CD4-positive, CD25-positive, alpha-beta regulatory T cell (primary cell): ENCODE data around the gene NKX6-1. TPM values are rescaled to one million over a fixed set of nuclear protein-coding genes. Genes with fewer than 3 reads are reported as not detected.

Source experiments
- ATAC-seq, 2 donors: fragments of 150-1000 bp; cut with Tn5 transposase; one replicate each; pipeline ENCODE4 v1.10.0; 2021; ENCODE audit warnings: low read depth in 2 of 2, moderate number of reproducible peaks in 2 of 2, moderate library complexity in 1 of 2
- DNase-seq, 3 donors: peaks; one replicate each; pipeline versions ENCODE4 v3.0.0 to v3.0.0-alpha.2; 2012 to 2022; ENCODE audit warnings: mixed read lengths in 1 of 3
- H3K27ac ChIP-seq: one replicate; pipeline ENCODE4 v1.7.0; 2013; ENCODE audit warnings: mild to moderate bottlenecking, low read length; ENCODE audit not compliant: insufficient read depth, poor library complexity, severe bottlenecking
- H3K27me3 ChIP-seq: one replicate; pipeline ENCODE4 v1.7.0; 2013; ENCODE audit warnings: low read length; ENCODE audit not compliant: control insufficient read depth, insufficient read depth
- H3K36me3 ChIP-seq: one replicate; pipeline ENCODE4 v1.7.0; 2013; ENCODE audit warnings: mild to moderate bottlenecking, low read length, moderate library complexity; ENCODE audit not compliant: control insufficient read depth, insufficient read depth
- H3K4me1 ChIP-seq: 2 replicates; pipeline ENCODE4 v1.7.0; 2013; ENCODE audit warnings: mild to moderate bottlenecking, low read length; ENCODE audit not compliant: insufficient read depth, control insufficient read depth, poor library complexity, severe bottlenecking
- H3K4me3 ChIP-seq: one replicate; pipeline ENCODE4 v1.7.0; 2013; ENCODE audit warnings: low read depth, mild to moderate bottlenecking, low read length, moderate library complexity
- H3K9me3 ChIP-seq, 2 experiments: 1 replicate in 1 of 2; 2 replicates in 1 of 2; pipeline ENCODE4 v1.7.0; 2013; ENCODE audit warnings: low read length in 2 of 2, mild to moderate bottlenecking in 1 of 2, moderate library complexity in 1 of 2; ENCODE audit not compliant: control insufficient read depth in 2 of 2
- H3K27ac Mint-ChIP-seq, 3 donors: one replicate each; pipeline ENCODE4 v1.8.0; 2020 to 2022; ENCODE audit warnings: mild to moderate bottlenecking in 3 of 3, mixed read lengths in 3 of 3, moderate library complexity in 2 of 3
- H3K27me3 Mint-ChIP-seq: one replicate; pipeline ENCODE4 v1.8.0; 2022; ENCODE audit warnings: mild to moderate bottlenecking, mixed read lengths
- H3K36me3 Mint-ChIP-seq: one replicate; pipeline ENCODE4 v1.8.0; 2020; ENCODE audit warnings: mixed read lengths
- H3K4me1 Mint-ChIP-seq, 4 donors: one replicate each; pipeline ENCODE4 v1.8.0; 2020 to 2022; ENCODE audit warnings: mixed read lengths in 4 of 4, mild to moderate bottlenecking in 1 of 4
- H3K4me3 Mint-ChIP-seq, 4 donors: one replicate each; pipeline ENCODE4 v1.8.0; 2020 to 2022; ENCODE audit warnings: mild to moderate bottlenecking in 4 of 4, mixed read lengths in 4 of 4, moderate library complexity in 3 of 4
- H3K9me3 Mint-ChIP-seq, 7 donors: one replicate each; pipeline ENCODE4 v1.8.0; 2020 to 2022; ENCODE audit warnings: mixed read lengths in 7 of 7, mild to moderate bottlenecking in 3 of 7, moderate library complexity in 2 of 7
- polyA plus RNA-seq, 4 donors: library from polyadenylated mRNA; unstranded; fragments of 300-500 nt; fragmentation: Illumina TruSeq; gene quantifications; one replicate each; pipeline ENCODE4 v1.2.3, GENCODE V29; 2021
- total RNA-seq: library from RNA; stranded (reverse); gene quantifications from one replicate; pipeline ENCODE4 v1.2.3, GENCODE V29; 2022

The NKX6-1 gene
- total and polyA plus RNA-seq, 5 donors from 2014 or later, result not detected

GRCh38 chr4:84472154-84472553 lies 26.9 kb downstream of the NKX6-1 start:
- no peak overlapping the region for H3K27ac ChIP-seq
- H3K9me3 Mint-ChIP-seq, result peaks cover 0 to 5% (median 0%) of the 10 kb centered on the region in 7 donors
- DNase-seq (no peak), ATAC-seq (no peak)
- no peak overlapping the region for H3K4me3 Mint-ChIP-seq
- no peaks in the 10 kb centered on the region for H3K9me3 ChIP-seq
- H3K27me3 Mint-ChIP-seq, result peaks cover 5% of the 10 kb centered on the region
- no peak overlapping the region for H3K27ac Mint-ChIP-seq
- H3K27me3 ChIP-seq, result no peaks in the 10 kb centered on the region
- no peaks in the 10 kb centered on the region for H3K36me3 ChIP-seq
- H3K4me1 ChIP-seq, result no peaks in the 10 kb centered on the region
- H3K4me3 ChIP-seq, result no peak overlapping the region
- H3K36me3 Mint-ChIP-seq, result no peaks in the 10 kb centered on the region
- no peaks in the 10 kb centered on the region for H3K4me1 Mint-ChIP-seq

- no peak for DNase-seq
- peaks cover 0 to 5% (median 0%) of the 10 kb centered on the region in 7 donors for H3K9me3 Mint-ChIP-seq
- no peak overlapping the region for H3K27ac Mint-ChIP-seq
Measured at GRCh38 chr4:84470204-84470785, 28.8 kb downstream of the NKX6-1 start.

DNA sequence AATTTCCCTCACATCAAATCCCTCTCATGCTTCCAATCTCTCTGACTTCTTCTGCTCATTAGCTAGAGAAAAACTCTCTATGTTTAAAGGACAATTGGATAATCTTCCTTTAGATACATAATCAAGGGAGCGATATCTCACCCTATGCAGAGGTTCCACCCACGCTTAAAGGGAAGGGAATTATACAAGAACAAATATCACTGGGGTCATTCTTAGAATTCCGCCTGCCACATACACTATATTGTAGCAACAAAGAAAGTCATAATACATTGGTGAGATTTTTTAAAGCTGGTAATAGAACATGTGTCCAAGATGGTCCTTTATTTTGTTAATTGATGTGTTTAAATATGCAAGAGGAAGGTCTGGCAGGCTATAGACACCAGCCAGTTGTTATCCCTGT lies 31.5 kb downstream of the NKX6-1 start:
- H3K4me3 ChIP-seq, result no peak overlapping the region
- ATAC-seq, result no peak
- H3K27ac ChIP-seq, result no peak overlapping the region
- no peaks in the 10 kb centered on the region for H3K36me3 ChIP-seq
- peaks cover 2% of the 10 kb centered on the region for H3K27me3 ChIP-seq
- no peak overlapping the region for H3K4me3 Mint-ChIP-seq
- peaks cover 0 to 5% (median 0%) of the 10 kb centered on the region in 7 donors for H3K9me3 Mint-ChIP-seq
- H3K4me1 ChIP-seq, result no peaks in the 10 kb centered on the region
- H3K36me3 Mint-ChIP-seq, result no peaks in the 10 kb centered on the region
- H3K27ac Mint-ChIP-seq, result no peak overlapping the region
- DNase-seq, result no peak
- no peaks in the 10 kb centered on the region for H3K4me1 Mint-ChIP-seq
- no peaks in the 10 kb centered on the region for H3K27me3 Mint-ChIP-seq
- H3K9me3 ChIP-seq, result no peaks in the 10 kb centered on the region

More at GRCh38 chr4:84470204-84470785, 28.8 kb downstream of the NKX6-1 start:
- Histone ChIP-seq H3K4me3 (no peak overlapping the region), H3K4me1 (no peaks in the 10 kb centered on the region), H3K27ac (no peak overlapping the region), H3K9me3 (no peaks in the 10 kb centered on the region), H3K36me3 (no peaks in the 10 kb centered on the region), H3K27me3 (peaks cover 2% of the 10 kb centered on the region)
- no peaks in the 10 kb centered on the region for H3K36me3 Mint-ChIP-seq
- no peaks in the 10 kb centered on the region for H3K4me1 Mint-ChIP-seq
- no peak overlapping the region for H3K4me3 Mint-ChIP-seq
- H3K27me3 Mint-ChIP-seq, result peaks cover 5% of the 10 kb centered on the region
- no peak for ATAC-seq

- peaks cover 15% of the 10 kb centered on the region for H3K27me3 Mint-ChIP-seq
- peaks cover 0 to 2% (median 0%) of the 10 kb centered on the region in 7 donors for H3K9me3 Mint-ChIP-seq
- H3K4me3 ChIP-seq, result no peak overlapping the region
- no peak for ATAC-seq
- H3K4me3 Mint-ChIP-seq, result no peak overlapping the region
- H3K36me3 Mint-ChIP-seq, result no peaks in the 10 kb centered on the region
- no peak overlapping the region for H3K27ac ChIP-seq
- H3K4me1 ChIP-seq, result no peaks in the 10 kb centered on the region
- DNase-seq, result no peak
- no peak overlapping the region for H3K27ac Mint-ChIP-seq
- no peaks in the 10 kb centered on the region for H3K36me3 ChIP-seq
- no peaks in the 10 kb centered on the region for H3K27me3 ChIP-seq
- H3K9me3 ChIP-seq, result no peaks in the 10 kb centered on the region
- no peaks in the 10 kb centered on the region for H3K4me1 Mint-ChIP-seq
Measured at GRCh38 chr4:84459783-84460182, 39.3 kb downstream of the NKX6-1 start.

- ATAC-seq (no peak), DNase-seq (no peak)
- no peak overlapping the region for H3K27ac ChIP-seq
- no peaks in the 10 kb centered on the region for H3K4me1 ChIP-seq
- no peaks in the 10 kb centered on the region for H3K36me3 ChIP-seq
- no peak overlapping the region for H3K4me3 ChIP-seq
- peaks cover 15% of the 10 kb centered on the region for H3K27me3 Mint-ChIP-seq
- H3K36me3 Mint-ChIP-seq, result no peaks in the 10 kb centered on the region
- no peak overlapping the region for H3K4me3 Mint-ChIP-seq
- peaks cover 0 to 2% (median 0%) of the 10 kb centered on the region in 7 donors for H3K9me3 Mint-ChIP-seq
- H3K27me3 ChIP-seq, result peaks cover 2% of the 10 kb centered on the region
- H3K27ac Mint-ChIP-seq, result no peak overlapping the region
- no peaks in the 10 kb centered on the region for H3K9me3 ChIP-seq
- no peaks in the 10 kb centered on the region for H3K4me1 Mint-ChIP-seq
Measured at GRCh38 chr4:84456157-84456556, 42.9 kb downstream of the NKX6-1 start.

DNA sequence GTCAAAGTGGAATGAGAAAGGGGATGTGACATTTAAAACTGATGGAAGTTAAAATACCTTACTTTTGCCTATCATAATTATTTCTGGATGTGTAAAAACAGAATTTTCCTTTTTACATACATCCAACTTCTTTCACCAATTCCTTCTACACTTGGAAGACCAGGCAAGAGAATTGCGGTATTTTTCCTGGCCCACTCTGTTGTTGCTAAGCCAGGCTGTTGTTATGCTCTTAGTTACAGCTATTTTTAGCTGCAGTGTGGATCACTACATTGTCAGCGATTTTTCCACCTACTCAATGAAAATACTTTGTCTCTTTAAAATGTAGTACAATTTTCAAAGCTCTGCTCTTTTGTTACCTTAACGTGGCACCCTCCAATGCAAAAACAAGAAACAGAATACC lies 43.4 kb downstream of the NKX6-1 start:
- Histone ChIP-seq H3K27me3 (peaks cover 2% of the 10 kb centered on the region), H3K36me3 (no peaks in the 10 kb centered on the region), H3K4me1 (no peaks in the 10 kb centered on the region), H3K9me3 (no peaks in the 10 kb centered on the region), H3K4me3 (no peak overlapping the region), H3K27ac (no peak overlapping the region)
- no peak overlapping the region for H3K4me3 Mint-ChIP-seq
- DNase-seq (no peak), ATAC-seq (no peak)
- H3K9me3 Mint-ChIP-seq, result peaks cover 0 to 2% (median 0%) of the 10 kb centered on the region in 7 donors
- H3K27ac Mint-ChIP-seq, result no peak overlapping the region
- H3K4me1 Mint-ChIP-seq, result no peaks in the 10 kb centered on the region
- H3K36me3 Mint-ChIP-seq, result no peaks in the 10 kb centered on the region
- peaks cover 15% of the 10 kb centered on the region for H3K27me3 Mint-ChIP-seq

DNA sequence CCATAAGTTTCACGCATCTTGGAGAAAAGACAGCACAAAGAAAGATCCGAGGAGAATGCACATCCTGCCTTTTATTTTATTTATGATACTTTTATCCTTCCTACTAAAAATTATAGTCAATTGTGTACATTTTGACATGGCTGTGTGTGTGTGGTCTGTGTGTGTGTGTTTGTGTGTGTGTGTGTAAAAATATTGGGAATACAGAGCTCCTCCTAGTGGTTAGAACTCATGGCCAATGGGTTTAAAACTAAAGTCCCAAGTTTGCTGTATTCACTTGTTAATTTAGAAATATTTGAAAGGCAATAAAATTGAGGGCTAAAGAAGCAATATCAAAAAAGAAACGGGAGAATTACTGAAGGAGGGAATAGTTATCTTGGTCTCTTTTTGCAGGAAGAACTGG lies 47.5 kb downstream of the NKX6-1 start:
- no peaks in the 10 kb centered on the region for H3K4me1 Mint-ChIP-seq
- Histone ChIP-seq H3K27me3 (peaks cover 2% of the 10 kb centered on the region), H3K36me3 (no peaks in the 10 kb centered on the region), H3K4me3 (no peak overlapping the region), H3K4me1 (no peaks in the 10 kb centered on the region), H3K9me3 (no peaks in the 10 kb centered on the region), H3K27ac (no peak overlapping the region)
- H3K9me3 Mint-ChIP-seq, result peaks cover 0 to 3% (median 0%) of the 10 kb centered on the region in 7 donors
- peaks cover 5% of the 10 kb centered on the region for H3K27me3 Mint-ChIP-seq
- ATAC-seq (no peak), DNase-seq (no peak)
- no peak overlapping the region for H3K27ac Mint-ChIP-seq
- no peak overlapping the region for H3K4me3 Mint-ChIP-seq
- no peaks in the 10 kb centered on the region for H3K36me3 Mint-ChIP-seq

DNA sequence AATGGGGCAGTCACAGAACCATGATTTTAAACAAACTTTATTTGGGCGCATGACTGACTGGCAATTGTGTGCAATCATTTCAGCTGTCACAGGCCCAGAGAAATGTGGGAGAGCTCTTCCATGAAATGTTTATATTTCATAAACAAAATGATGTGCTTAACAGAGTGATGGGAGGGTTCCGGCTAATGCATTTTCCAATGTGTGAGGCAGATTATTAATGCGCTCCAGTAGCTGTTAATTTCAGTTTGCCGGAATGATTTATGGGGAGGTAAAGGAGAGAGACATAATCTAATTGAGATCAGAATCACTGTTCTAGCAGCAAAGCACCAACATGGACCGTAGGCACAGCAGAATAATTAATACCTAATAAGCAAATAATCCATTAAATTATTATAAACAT lies 55.6 kb downstream of the NKX6-1 start:
- Mint-ChIP-seq H3K27me3 (no peaks in the 10 kb centered on the region), H3K4me1 (no peaks in the 10 kb centered on the region), H3K9me3 (peaks cover 0 to 3% (median 0%) of the 10 kb centered on the region in 7 donors), H3K27ac (no peak overlapping the region), H3K36me3 (no peaks in the 10 kb centered on the region), H3K4me3 (no peak overlapping the region)
- Histone ChIP-seq H3K4me1 (no peaks in the 10 kb centered on the region), H3K27ac (no peak overlapping the region), H3K4me3 (no peak overlapping the region), H3K9me3 (no peaks in the 10 kb centered on the region), H3K36me3 (no peaks in the 10 kb centered on the region), H3K27me3 (no peaks in the 10 kb centered on the region)
- DNase-seq (no peak), ATAC-seq (no peak)
